HG03520 (cell line): Measurements from ENCODE around the gene ATP6AP1.
"Not testable (repeated sequence)": the region's sequence is repeated elsewhere in the genome, so short reads cannot be mapped to it uniquely, and the experiment has no call there.

Experiments used
- ATAC-seq: cut with Tn5 transposase; IDR thresholded peaks from one replicate; pipeline ENCODE4 v1.9.1; 2021; ENCODE audit warnings: mild to moderate bottlenecking, moderate library complexity; ENCODE audit not compliant: unreplicated experiment

The ATP6AP1 gene, protein sequence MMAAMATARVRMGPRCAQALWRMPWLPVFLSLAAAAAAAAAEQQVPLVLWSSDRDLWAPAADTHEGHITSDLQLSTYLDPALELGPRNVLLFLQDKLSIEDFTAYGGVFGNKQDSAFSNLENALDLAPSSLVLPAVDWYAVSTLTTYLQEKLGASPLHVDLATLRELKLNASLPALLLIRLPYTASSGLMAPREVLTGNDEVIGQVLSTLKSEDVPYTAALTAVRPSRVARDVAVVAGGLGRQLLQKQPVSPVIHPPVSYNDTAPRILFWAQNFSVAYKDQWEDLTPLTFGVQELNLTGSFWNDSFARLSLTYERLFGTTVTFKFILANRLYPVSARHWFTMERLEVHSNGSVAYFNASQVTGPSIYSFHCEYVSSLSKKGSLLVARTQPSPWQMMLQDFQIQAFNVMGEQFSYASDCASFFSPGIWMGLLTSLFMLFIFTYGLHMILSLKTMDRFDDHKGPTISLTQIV

DNA sequence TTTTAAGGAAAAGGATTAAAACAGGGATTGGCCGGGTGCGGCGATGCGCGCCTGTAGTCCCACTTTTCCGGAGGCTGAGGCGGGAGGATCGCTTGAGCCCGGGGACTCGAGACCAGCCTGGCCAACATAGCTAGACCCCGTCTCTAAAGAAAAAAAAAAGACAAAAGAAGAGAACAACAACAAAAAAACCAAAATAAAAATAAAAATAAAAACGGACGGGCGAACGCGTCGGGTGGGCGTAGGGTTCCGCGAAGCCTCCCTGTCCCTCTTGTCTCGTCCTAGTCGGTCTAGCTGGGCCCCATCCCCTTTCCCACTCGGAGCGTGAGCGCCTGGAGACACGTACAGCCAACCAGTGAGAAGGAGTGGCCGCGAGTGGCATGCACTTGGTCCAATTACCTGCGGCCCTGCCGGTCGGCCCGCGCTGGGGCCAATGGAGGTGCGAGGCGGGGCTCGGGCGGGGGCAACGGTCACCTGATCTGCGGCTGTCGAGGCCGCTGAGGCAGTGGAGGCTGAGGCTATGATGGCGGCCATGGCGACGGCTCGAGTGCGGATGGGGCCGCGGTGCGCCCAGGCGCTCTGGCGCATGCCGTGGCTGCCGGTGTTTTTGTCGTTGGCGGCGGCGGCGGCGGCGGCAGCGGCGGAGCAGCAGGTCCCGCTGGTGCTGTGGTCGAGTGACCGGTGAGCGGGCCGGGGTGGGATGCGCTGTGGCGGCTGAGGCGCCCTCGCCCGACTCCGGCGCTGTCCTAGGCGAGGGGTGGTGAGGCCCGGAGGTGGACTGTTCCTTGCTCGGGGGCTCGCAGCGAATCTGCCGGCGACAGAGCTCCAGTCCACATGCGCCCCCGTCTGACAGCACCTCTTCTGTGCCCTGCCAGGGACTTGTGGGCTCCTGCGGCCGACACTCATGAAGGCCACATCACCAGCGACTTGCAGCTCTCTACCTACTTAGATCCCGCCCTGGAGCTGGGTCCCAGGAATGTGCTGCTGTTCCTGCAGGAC, at the start of gene ATP6AP1:
Gene ATP6AP1 (plus strand): TSS at position 502 of the 996 bp plus-strand sequence. CDS start 16 bp downstream, at position 518.
- peak; percentile 97 for ATAC-seq

DNA sequence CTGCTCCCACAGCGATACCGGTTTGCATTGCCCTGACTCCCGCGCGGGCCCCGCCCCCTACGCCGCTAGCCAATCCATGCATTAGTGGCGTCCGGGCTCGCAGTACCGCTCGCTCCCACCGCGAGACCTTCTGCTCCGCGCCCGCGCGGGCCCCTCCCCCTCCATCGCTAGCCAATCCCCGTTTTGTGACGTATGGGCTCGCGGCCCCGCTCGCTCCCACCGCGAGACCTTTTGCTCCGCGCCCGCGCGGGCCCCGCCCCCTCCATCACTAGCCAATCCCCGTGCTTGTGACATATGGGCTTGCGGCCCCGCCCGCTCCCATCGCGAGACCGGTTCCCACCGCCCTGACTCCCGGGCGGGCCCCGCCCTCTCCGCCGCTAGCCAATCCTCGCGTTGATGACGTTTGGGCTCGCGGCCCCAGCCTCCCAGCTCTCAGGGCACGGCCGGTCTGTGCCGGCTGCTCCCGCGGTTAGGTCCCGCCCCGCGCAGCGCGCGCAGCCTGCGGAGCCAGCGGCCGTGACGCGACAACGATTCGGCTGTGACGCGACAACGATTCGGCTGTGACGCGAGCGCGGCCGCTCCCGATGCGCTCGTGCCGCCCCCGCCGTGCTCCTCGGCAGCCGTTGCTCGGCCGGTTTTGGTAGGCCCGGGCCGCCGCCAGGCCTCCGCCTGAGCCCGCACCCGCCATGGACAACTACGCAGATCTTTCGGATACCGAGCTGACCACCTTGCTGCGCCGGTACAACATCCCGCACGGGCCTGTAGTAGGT, 49.5 kb upstream of the ATP6AP1 start, which contains the start of gene EMD:
Gene EMD (plus strand): TSS at position 497 of the 770 bp plus-strand sequence. CDS start 190 bp downstream, at position 687.
- ATAC-seq = peak; percentile 74

DNA sequence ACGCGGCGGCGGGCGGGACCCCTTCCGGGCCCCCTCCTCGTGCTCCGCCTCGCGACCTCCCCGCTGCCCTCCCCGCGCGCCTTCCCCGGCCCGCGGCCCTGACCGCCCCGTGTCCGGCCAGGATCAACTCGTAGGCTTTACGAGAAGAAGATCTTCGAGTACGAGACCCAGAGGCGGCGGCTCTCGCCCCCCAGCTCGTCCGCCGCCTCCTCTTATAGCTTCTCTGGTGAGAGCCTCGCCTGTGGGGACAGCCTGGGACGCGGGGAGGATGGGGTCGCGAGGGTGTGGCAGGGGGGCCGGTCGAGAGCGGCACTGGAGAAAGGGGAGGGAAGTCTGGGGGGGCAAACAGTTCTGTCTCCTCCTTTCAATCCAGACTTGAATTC, 48.9 kb upstream of the ATP6AP1 start:
- ATAC-seq = no peak

DNA sequence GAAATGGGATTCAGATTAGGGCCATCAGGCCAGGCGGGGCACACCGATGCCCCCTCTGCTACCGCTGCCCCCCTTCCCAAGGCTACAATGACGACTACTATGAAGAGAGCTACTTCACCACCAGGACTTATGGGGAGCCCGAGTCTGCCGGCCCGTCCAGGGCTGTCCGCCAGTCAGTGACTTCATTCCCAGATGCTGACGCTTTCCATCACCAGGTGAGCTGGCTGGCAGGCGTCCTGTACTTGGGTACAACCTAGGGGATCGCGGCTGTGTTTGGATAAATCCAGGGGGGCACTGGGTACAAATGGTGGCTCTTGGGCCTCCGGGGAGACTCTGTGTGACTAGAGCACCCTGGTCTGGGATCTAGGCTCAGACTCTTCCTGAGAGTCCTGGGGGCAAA, 48.3 kb upstream of the ATP6AP1 start:
- no peak for ATAC-seq

DNA sequence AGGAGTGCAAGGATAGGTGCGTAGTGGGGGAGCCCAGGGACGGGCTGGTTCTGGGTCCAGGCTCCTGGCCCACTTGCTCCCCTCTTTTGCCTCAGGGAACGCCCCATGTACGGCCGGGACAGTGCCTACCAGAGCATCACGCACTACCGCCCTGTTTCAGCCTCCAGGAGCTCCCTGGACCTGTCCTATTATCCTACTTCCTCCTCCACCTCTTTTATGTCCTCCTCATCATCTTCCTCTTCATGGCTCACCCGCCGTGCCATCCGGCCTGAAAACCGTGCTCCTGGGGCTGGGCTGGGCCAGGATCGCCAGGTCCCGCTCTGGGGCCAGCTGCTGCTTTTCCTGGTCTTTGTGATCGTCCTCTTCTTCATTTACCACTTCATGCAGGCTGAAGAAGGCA, 47.7 kb upstream of the ATP6AP1 start:
- ATAC-seq = no peak

DNA sequence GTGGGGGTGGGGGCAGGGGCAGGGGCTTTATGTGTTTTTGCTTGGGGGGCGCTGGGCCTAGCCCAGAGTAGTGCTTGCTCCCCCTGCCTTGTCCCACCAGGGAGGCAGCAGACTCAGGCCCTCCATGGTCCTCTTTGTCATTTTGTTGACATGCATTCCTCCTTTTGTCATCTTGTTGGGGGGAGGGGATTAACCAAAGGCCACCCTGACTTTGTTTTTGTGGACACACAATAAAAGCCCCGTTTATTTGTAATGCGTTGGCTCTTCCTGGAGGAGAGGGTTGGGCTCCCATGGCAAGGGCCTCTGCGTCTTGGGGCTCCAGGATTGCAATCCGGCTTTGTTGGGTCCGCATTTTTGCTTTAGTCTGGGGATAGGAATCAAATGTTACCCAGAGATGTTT, 47.2 kb upstream of the ATP6AP1 start:
- ATAC-seq = no peak

DNA sequence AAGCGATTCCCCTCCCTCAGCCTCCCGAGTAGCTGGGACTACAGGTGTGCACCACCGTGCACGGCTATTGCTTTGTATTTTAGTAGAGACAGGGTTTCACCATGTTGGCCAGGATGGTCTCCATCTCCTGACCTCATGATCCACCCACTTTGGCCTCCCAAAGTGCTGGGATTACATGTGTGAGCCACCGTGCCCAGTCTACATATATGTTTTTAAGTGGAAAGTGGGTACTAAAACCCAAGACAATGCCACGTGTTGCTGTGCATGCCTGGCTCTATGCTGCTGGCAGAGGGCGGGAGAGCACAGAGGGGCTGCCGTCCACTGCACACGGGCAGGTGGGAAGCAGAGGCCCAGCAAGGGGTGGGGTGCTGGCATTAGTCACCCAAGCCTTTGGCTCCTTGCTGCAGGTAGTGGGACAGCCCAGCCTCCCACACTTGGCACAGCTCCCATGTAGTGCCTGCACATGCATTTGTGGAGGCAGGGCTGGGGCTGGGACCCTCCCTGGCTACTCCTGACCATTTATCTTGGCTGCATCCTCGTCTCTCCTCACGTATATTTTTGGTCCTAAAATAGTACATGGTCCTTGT, 45.9 kb upstream of the ATP6AP1 start:
- no peak for ATAC-seq

DNA sequence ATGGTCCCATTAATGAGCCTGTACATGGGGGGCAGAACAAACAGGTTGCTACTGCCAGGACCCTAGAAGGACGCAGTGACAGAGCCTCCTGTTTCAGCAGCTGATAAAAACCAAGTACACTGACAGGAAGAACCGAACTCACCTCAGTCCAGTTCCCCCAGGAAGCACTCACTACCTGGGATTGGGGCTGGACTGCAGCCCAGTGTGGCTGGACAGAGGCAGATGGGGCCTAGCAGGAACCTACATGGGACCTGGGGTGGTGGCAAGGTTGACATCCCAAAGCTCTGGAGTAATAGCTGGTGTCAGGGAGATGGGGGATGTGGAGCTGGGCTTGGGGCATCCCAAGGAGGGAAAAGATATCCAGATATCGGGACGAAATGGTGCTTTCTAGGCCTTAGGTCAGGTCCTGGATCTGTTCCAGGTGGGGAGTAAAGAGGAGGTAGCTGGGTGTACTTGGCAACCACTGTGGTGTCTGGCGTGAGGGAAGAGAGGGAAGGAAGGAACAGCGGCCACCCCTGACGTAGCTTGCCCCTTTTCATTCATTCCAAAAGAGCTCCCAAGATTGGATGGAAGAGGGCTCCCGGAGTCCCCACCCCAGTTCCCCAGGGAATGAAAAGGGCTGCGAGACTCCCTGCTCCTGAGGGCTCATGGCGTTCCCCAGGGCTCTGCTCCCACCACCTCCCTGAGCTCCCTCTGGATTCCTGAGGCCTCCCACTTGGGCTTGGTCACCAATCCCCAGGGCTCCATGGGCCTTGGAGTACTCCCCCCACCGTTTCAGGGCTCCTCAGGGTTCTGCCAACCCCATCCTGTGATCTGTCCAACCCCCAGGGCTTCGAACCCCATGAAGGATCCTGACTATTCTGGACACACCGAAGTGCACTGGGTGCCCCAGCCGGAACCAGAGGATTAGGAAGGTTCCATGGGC, 44.9 kb upstream of the ATP6AP1 start:
- no peak for ATAC-seq

DNA sequence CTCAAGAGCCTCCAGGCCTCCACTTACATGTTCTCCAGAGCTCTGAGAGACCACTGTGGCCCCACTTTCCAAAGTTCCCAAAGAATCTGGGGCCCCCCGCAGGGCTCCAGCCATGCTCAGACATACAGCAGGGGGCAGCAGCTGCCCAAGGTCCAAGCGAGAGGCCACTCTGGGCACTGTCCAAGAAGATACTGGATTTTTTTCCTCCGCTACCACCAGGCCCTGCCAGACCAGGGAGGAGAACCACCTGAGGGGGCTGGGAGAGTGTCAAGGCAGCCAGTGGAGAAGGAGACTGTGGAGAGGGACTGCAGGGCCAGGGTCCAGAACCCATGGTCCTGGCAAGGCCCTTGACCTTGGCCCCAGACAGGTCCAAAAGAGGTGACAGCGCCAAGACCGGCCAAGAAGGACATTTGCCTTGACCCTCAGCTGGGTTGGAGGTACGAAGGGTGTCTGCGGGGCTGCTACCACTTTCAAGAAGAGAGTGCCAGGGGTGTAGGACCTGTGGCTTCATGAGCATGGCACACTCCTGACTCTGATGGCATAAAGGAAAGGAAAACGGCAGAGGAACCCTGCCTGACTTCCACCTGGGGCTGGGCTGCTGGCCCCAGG, 44.1 kb upstream of the ATP6AP1 start:
- no peak for ATAC-seq

DNA sequence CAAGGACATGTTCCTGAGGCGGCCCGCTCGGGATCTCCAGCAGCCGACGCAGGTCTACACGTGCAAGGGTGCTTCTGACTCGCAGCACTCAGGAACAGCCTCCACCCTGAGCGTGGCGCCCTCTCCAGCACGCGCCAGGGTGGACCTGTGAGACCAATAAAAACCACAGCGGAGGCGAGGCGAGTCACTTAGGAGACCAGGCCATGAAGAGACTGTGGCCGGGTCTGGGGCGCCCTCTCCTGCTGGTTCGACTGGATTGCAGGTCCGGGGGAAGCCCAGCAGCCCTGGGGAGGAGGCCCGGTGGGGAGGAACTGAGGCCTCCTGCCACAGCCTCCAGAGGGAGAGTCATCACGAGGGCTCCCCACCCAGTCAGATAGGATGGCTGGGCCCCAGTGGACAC, 40.4 kb upstream of the ATP6AP1 start:
- ATAC-seq = not testable (repeated sequence)

DNA sequence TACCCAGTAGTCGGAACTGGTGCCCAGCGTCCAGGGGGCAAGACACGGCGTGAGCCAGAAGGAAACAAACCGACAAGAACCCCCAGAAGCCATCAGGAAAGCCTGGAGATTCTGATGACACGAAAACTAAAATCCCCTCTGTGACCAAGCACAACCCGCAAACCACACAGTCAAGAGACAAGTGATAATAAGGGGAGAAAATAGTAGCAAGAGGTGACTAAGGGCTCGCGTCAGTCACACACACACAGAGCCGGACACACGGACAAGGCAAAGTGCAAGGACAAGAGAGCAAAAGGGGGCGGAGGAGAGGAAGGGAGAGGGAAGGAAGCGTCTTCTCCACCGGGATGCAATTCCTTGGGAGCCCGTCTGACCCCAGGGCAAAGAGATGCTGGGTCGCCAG, 39.8 kb upstream of the ATP6AP1 start:
- ATAC-seq = not testable (repeated sequence)

DNA sequence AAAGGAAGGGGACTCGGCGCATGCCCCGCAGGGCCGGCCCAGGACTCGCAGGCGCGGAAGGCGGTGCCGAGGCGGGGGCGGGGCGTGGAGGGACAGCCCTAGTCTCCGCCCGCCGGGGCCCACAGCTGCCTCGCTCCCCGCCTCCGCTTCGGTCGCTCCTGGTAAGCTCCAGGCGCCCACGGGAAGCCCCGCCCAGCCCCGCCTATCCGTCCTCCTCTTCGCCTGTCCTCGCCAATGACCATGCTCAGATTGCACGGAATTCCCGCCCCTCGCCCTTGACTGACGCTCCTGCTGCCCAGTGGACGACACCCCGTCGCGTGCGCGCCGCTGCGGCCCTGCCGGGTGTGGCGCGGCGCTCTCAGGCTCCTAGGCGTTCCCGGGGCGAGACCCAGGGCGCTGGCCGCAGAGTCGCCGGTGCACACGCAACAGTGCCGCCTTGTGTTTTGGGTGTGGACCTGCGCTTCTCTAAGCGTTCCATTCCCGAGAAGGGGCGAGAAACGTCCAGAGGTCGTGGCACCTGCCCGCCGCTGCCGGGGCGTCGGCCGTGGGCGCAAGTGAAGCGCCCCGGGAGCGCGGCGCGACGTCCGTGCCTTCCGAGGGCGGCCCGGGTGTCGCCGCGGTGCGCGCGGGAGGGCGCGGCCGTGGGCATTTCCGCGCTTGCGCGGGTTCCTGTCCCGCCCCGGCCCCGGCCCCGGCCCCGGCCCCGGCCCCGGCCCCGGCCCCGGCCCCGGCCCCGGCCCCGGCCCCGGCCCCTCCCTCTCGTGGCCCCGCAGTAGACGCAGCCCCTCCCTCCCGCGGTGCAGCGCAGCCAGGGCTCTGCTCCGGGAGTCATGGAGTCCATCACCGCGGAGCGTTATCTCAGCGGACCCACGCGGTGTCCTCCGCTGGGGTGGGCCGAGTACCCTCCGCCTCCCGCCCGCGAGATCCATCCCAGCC, 38.4 kb upstream of the ATP6AP1 start:
- ATAC-seq = peak; percentile 65

DNA sequence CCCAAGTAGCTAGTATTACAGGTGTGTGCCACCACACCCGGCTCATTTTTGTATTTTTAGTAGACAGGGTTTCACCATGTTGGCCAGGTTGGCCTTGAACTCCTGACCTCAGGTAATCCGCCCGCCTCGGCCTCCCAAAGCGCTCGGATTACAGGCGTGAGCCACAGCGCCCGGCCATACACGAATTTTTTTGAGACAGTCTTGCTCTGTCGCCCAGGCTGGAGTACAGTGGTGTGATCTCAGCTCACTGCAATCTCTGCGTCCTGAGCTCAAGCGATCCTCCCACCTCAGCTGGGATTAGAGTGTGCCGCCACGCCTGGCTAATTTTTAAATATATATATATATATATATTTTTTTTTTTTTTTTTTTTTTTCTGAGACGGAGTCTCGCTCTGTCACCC, 32.1 kb upstream of the ATP6AP1 start:
- not testable (repeated sequence) for ATAC-seq

DNA sequence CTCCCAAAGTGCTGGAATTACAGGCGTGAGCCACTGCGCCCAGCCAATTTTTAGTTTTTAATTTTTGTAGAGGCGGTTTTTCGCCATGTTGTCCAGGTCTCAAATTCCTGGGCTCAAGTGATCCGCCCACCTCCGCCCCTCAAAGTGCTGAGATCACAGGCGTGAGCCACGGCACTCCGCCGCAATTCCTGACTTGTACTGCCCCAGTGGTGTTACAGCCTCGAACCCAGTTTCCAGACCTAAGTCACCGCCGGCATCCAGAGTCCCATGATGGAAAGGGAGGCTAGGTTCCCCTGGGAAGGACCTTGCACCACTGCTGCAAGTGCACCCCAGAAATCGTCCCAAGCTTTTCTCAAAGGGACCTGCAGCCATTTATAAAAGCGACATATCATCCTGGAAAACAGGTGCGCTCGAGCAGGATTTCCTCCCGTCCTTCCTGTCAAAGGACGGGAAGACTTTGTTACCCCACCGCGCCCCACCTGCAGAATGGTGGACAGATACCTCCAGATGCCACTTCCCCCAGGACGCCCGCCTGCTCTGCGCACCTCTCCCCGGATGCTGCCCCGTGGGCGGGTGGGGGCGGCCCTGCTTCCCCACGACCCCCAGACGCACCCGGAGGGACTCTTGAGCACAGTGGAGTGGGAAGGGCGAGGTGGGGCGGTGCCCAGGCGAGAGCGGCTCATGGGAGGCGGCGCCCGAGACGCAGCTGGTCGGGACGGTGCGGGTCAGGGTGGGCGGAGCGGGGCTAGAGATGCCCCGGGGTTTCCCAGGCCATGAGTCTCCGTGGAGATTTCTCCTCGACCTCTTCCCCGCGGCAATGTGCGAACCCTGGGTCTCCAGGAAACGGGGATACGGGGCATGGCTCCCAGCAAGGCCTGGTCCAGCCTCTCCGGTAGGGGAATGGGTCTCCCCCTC, 31.2 kb upstream of the ATP6AP1 start:
- peak; percentile 41 for ATAC-seq

DNA sequence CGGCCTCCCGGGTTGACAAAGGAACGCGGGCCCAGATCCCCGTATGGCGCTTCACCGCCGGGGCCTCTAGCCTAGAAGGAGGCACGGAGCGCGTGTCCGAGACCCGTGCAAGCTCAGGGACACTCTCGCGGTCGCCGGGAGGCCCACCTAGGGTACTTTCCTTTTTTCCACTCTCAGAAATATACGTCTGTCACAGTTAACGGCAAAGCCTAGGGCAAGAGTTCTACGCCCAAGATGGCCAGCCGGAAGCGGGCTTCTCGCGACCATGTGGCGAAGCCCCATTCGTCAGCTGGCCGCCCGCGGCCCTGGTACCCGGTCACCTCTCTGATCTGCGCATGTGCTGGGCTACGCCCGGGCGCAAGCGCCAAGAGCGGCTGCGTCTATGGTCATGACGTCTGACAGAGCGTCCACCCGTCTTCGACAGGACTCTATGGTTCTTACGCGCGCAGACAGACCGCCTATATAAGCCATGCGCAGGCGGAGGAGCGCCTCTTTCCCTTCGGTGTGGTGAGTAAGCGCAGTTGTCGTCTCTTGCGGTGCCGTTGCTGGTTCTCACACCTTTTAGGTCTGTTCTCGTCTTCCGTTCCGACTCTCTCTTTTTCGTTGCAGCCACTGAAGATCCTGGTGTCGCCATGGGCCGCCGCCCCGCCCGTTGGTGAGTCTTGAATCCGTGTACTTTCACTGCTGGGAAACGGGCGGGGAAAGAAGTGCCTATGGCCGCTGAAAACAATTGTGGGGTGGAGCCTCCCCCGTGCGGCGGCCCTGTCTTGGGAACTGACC, 30.4 kb upstream of the ATP6AP1 start, which contains the start of gene RPL10:
Gene RPL10 (plus strand): TSS at position 490 of the 780 bp plus-strand sequence. CDS start 143 bp downstream, at position 633.
- ATAC-seq = peak; percentile 74
